ENCODE results near the gene MAP3K7. TPM values are rescaled to one million over a fixed set of nuclear protein-coding genes. Genes with fewer than 3 reads are reported as not detected.

Gene MAP3K7
- polyA plus RNA-seq, 1 experiment, result 23.1 TPM

- H3K27me3 ChIP-seq (ENCODE audit: control insufficient read depth, insufficient read depth, low read length), result peaks cover 2% of the 10 kb centered on the region; the same call in 1 of the 2 replicates
- no peaks in the 10 kb centered on the region for H3K36me3 ChIP-seq (ENCODE audit: control insufficient read depth, insufficient read depth, low read length)
- POLR2A ChIA-PET, result no interaction called here
- H3K4me3 ChIP-seq (ENCODE audit: low read depth, low read length), result no peak overlapping the region
- DNase-seq (ENCODE audit: low read depth), result no peak
- CTCF ChIA-PET, result interaction anchor here (0.6 to 1.7 kb wide), 3 partner anchors 13 to 554 kb away, joined by 3 to 4 read pairs (median 3); no protein-coding TSS in a partner anchor
- TF ChIP-seq CTCF (IDR thresholded peaks at IDR 0.05; ENCODE audit: insufficient read depth, low read depth, low read length), result no peak
These were observed 92.6 kb downstream of the MAP3K7 start for GRCh38 chr6:90494067-90494780.

- TF ChIP-seq CTCF (IDR thresholded peaks at IDR 0.05; ENCODE audit: insufficient read depth, low read depth, low read length), result no peak
- Histone ChIP-seq H3K27me3 (ENCODE audit: control insufficient read depth, insufficient read depth, low read length) (peaks cover 2% of the 10 kb centered on the region; the same call in 1 of the 2 replicates), H3K36me3 (ENCODE audit: control insufficient read depth, insufficient read depth, low read length) (no peaks in the 10 kb centered on the region), H3K4me3 (ENCODE audit: low read depth, low read length) (no peak overlapping the region)
- DNase-seq (ENCODE audit: low read depth), result no peak
- ChIA-PET CTCF (interaction anchor here (0.6 to 1.7 kb wide), 3 partner anchors 15 to 553 kb away, joined by 3 read pairs; no protein-coding TSS in a partner anchor), POLR2A (no interaction called here)
These were observed 93.5 kb downstream of the MAP3K7 start for GRCh38 chr6:90493332-90493731.

GRCh38 chr6:90492798-90493197, 94.1 kb downstream of the MAP3K7 start:
- ChIA-PET CTCF (interaction anchor here (0.6 to 1.7 kb wide), 4 partner anchors 14 to 552 kb away, joined by 3 to 6 read pairs (median 3); no protein-coding TSS in a partner anchor), POLR2A (no interaction called here)
- Histone ChIP-seq H3K27me3 (ENCODE audit: control insufficient read depth, insufficient read depth, low read length) (peaks cover 4% of the 10 kb centered on the region), H3K36me3 (ENCODE audit: control insufficient read depth, insufficient read depth, low read length) (no peaks in the 10 kb centered on the region), H3K4me3 (ENCODE audit: low read depth, low read length) (no peak overlapping the region)
- DNase-seq (ENCODE audit: low read depth), result no peak
- no peak for TF ChIP-seq CTCF (IDR thresholded peaks at IDR 0.05; ENCODE audit: insufficient read depth, low read depth, low read length)

GRCh38 chr6:90492369-90492768, 94.5 kb downstream of the MAP3K7 start:
- DNase-seq (ENCODE audit: low read depth), result no peak
- ChIA-PET CTCF (interaction anchor here (0.7 to 1.7 kb wide), 3 partner anchors 13 to 552 kb away, joined by 3 to 6 read pairs (median 3); no protein-coding TSS in a partner anchor), POLR2A (no interaction called here)
- H3K36me3 ChIP-seq (ENCODE audit: control insufficient read depth, insufficient read depth, low read length), result no peaks in the 10 kb centered on the region
- H3K4me3 ChIP-seq (ENCODE audit: low read depth, low read length), result no peak overlapping the region
- H3K27me3 ChIP-seq (ENCODE audit: control insufficient read depth, insufficient read depth, low read length), result peaks cover 5% of the 10 kb centered on the region
- TF ChIP-seq CTCF (IDR thresholded peaks at IDR 0.05; ENCODE audit: insufficient read depth, low read depth, low read length), result no peak

- ChIA-PET CTCF (interaction anchor here (0.7 to 2.4 kb wide), 4 partner anchors 10 to 550 kb away, joined by 3 to 13 read pairs (median 4); no protein-coding TSS in a partner anchor), POLR2A (interaction anchor here (0.7 kb wide), 1 partner anchor 20 kb away, joined by 3 read pairs; no protein-coding TSS in a partner anchor)
- no peak for TF ChIP-seq CTCF (IDR thresholded peaks at IDR 0.05; ENCODE audit: insufficient read depth, low read depth, low read length)
- no peak overlapping the region for H3K4me3 ChIP-seq (ENCODE audit: low read depth, low read length)
- peaks cover 5% of the 10 kb centered on the region for H3K27me3 ChIP-seq (ENCODE audit: control insufficient read depth, insufficient read depth, low read length)
- no peak for DNase-seq (ENCODE audit: low read depth)
- no peaks in the 10 kb centered on the region for H3K36me3 ChIP-seq (ENCODE audit: control insufficient read depth, insufficient read depth, low read length)
These were observed 96.7 kb downstream of the MAP3K7 start for GRCh38 chr6:90490030-90490716.

Measured in BJ (cell line).